Gastroesophageal sphincter (tissue), 4 donors: Measurements from ENCODE around the gene CLTC. TPM values are rescaled to one million over a fixed set of nuclear protein-coding genes. Genes with fewer than 3 reads are reported as not detected.

Experiments used
- ATAC-seq: fragments of 150-250 bp; one replicate; pipeline ENCODE4 v1.9.1; 2016; ENCODE audit warnings: mild to moderate bottlenecking, moderate library complexity
- H3K27ac ChIP-seq, 4 donors: fragments of 200-600 bp; sonication (generic) in 3 of 4; 1 replicate in 3 of 4; 2 replicates in 1 of 4; pipeline ENCODE4 v1.5.1; 2016 to 2019
- H3K27me3 ChIP-seq: fragments of 200-600 bp; sonication (generic); one replicate; pipeline ENCODE4 v1.5.1; 2019
- H3K36me3 ChIP-seq, 2 donors: fragments of 200-600 bp; sonication (generic); one replicate each; pipeline ENCODE4 v1.5.1; 2019; ENCODE audit warnings: control low read depth in 1 of 2
- H3K4me1 ChIP-seq, 3 donors: fragments of 200-600 bp; sonication (generic); 1 replicate in 2 of 3; 2 replicates in 1 of 3; pipeline ENCODE4 v1.5.1; 2016 to 2019; ENCODE audit warnings: control low read depth in 2 of 3
- H3K4me3 ChIP-seq, 2 donors: fragments of 200-600 bp; sonication (generic); one replicate each; pipeline ENCODE4 v1.5.1; 2019; ENCODE audit warnings: mild to moderate bottlenecking in 1 of 2, moderate library complexity in 1 of 2
- H3K9me3 ChIP-seq, 3 donors: fragments of 200-600 bp; sonication (generic); one replicate each; pipeline ENCODE4 v1.5.1; 2017 to 2019; ENCODE audit warnings: control low read depth in 2 of 3
- EP300 ChIP-seq: sonication (generic); formaldehyde crosslinking; IDR thresholded peaks from one replicate; pipeline ENCODE4 v1.6.1; 2017; ENCODE audit warnings: antibody characterized with exemption, mild to moderate bottlenecking
- POLR2A ChIP-seq, 2 donors: fragments of 450-650 bp; IDR thresholded peaks; one replicate each; pipeline ENCODE4 v1.6.1; 2017; ENCODE audit warnings: antibody characterized with exemption in 2 of 2, mild to moderate bottlenecking in 2 of 2, moderate library complexity in 1 of 2
- POLR2AphosphoS5 ChIP-seq: sonication (generic); formaldehyde crosslinking; IDR thresholded peaks from one replicate; pipeline ENCODE4 v1.6.1; 2017; ENCODE audit warnings: antibody characterized with exemption
- WGBS, 2 donors: methylation state at CpG; one replicate each; pipeline ENCODE4 v1.1.5; 2018; ENCODE audit warnings: low coverage in 1 of 2; 5-methylcytosine and 5-hydroxymethylcytosine counted together
- total RNA-seq, 4 donors: library from RNA; depleted of rRNA; stranded (reverse); fragments of >200 nt; gene quantifications; one replicate each; pipeline ENCODE4 v1.1.0, GENCODE V29; 2016
- TF ChIP-seq, protein P1 (sequence below), 4 experiments: fragments of 200-600 bp in 2 of 4; fragments of 450-650 bp in 2 of 4; sonication (generic) in 1 of 4; IDR thresholded peaks; one replicate each; pipeline ENCODE4 v1.5.1; 2017 to 2019; ENCODE audit warnings: antibody characterized with exemption in 4 of 4, mild to moderate bottlenecking in 2 of 4, moderate library complexity in 2 of 4

CLTC gene
- total RNA-seq, 4 donors from 2014 or later, result 290 to 342 (median 317) TPM

DNA sequence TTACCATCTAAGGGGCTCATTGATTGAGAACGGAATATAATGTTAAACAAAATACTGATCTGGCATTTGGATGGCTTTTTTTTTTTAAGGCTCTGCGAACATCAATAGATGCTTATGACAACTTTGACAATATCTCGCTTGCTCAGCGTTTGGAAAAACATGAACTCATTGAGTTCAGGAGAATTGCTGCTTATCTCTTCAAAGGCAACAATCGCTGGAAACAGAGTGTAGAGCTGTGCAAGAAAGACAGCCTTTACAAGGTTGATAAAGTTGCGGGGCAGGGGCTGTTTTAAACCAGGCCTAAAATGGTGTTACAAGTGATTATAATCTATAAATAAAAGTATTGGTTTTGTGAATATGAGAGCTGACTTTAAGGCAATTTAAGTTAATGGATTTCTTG is 65.3 kb downstream of the CLTC start:
- no peak for ATAC-seq
- H3K4me1 ChIP-seq, result peaks cover 0 to 25% (median 0%) of the 10 kb centered on the region in 3 donors
- no peaks in the 10 kb centered on the region for H3K27me3 ChIP-seq
- no peak overlapping the region for H3K27ac ChIP-seq
- H3K36me3 ChIP-seq, result peaks cover 28 to 92% of the 10 kb centered on the region in 2 donors
- TF ChIP-seq POLR2AphosphoS5 (no peak), POLR2A (IDR thresholded peaks at IDR 0.05) (no peak), EP300 (no peak)
- TF ChIP-seq, protein P1, sequence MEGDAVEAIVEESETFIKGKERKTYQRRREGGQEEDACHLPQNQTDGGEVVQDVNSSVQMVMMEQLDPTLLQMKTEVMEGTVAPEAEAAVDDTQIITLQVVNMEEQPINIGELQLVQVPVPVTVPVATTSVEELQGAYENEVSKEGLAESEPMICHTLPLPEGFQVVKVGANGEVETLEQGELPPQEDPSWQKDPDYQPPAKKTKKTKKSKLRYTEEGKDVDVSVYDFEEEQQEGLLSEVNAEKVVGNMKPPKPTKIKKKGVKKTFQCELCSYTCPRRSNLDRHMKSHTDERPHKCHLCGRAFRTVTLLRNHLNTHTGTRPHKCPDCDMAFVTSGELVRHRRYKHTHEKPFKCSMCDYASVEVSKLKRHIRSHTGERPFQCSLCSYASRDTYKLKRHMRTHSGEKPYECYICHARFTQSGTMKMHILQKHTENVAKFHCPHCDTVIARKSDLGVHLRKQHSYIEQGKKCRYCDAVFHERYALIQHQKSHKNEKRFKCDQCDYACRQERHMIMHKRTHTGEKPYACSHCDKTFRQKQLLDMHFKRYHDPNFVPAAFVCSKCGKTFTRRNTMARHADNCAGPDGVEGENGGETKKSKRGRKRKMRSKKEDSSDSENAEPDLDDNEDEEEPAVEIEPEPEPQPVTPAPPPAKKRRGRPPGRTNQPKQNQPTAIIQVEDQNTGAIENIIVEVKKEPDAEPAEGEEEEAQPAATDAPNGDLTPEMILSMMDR (IDR thresholded peaks at IDR 0.05), result no peak
- H3K4me3 ChIP-seq, result no peak overlapping the region
- 71 to 93% methylated on average over 5 to 6 of the region's 6 CpGs for WGBS, 2 donors
- no peaks in the 10 kb centered on the region for H3K9me3 ChIP-seq

DNA sequence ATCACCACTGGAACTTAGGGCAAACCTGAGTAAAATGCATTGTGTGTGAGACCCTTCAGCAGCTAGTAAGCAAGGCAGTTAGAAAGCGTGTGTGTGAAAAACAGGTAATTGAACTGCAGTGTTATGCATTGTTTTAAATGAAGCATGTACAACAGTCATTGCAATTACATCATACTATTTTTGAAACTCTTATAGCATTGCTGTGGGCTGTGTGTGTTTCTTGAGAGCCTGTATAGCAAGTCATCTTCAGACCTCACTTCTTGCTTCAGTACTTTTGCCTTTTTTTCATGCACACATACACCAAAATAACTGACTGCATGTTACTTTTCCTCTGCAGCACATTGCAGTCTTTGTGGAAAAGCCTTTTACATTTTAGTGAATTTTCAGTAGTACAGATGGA is 68.3 kb downstream of the CLTC start:
- Histone ChIP-seq H3K36me3 (peaks cover 13 to 92% of the 10 kb centered on the region in 2 donors), H3K27ac (peak overlapping the region in 1 of 4 donors; percentile 38), H3K4me1 (peaks cover 0 to 25% (median 0%) of the 10 kb centered on the region in 3 donors), H3K9me3 (no peaks in the 10 kb centered on the region), H3K27me3 (no peaks in the 10 kb centered on the region), H3K4me3 (no peak overlapping the region)
- WGBS, 2 donors, result 92% methylated on average over 1 of the region's 1 CpG; no CpG with 5 or more reads in 1 of the 2 donors
- no peak for ATAC-seq
- TF ChIP-seq POLR2AphosphoS5 (no peak), EP300 (no peak)
- TF ChIP-seq, protein P1 (IDR thresholded peaks at IDR 0.05), result no peak

DNA sequence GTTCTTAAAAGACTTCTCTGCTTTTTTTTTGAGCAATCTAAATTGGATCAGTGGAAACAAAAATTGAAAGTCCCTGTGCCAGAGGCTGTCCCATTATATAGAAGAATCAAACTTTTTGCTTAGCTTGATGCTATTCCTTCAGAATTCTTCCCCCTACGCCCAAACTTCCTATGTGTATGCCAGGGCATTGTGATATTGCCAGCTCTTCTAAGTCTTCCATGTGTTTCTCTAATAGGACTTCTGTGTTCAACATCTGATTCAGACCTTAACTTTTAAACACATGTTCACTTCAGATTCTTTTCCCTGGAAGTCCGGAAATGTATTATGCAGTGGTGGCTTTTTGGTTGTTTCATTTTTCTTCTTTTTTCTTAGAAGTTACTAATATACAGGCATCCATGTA is 68.8 kb downstream of the CLTC start:
- H3K4me1 ChIP-seq, result peaks cover 0 to 25% (median 0%) of the 10 kb centered on the region in 3 donors
- 50 to 73% methylated on average over 1 to 2 of the region's 2 CpGs for WGBS, 2 donors
- no peak for TF ChIP-seq EP300
- TF ChIP-seq, protein P1 (IDR thresholded peaks at IDR 0.05), result no peak
- no peak for TF ChIP-seq POLR2A (IDR thresholded peaks at IDR 0.05)
- TF ChIP-seq POLR2AphosphoS5, result no peak
- H3K27ac ChIP-seq, result no peak overlapping the region
- ATAC-seq, result no peak
- H3K27me3 ChIP-seq, result no peaks in the 10 kb centered on the region
- no peak overlapping the region for H3K4me3 ChIP-seq
- H3K9me3 ChIP-seq, result no peaks in the 10 kb centered on the region
- peaks cover 8 to 92% of the 10 kb centered on the region in 2 donors for H3K36me3 ChIP-seq

GRCh38 chr17:59693582-59693981 is 73.9 kb downstream of the CLTC start:
- TF ChIP-seq, protein P1 (IDR thresholded peaks at IDR 0.05), result no peak
- TF ChIP-seq POLR2AphosphoS5 (no peak), EP300 (no peak), POLR2A (IDR thresholded peaks at IDR 0.05) (no peak)
- no peak for ATAC-seq
- Histone ChIP-seq H3K4me3 (no peak overlapping the region), H3K36me3 (peaks cover 10 to 93% of the 10 kb centered on the region in 2 donors), H3K9me3 (no peaks in the 10 kb centered on the region), H3K4me1 (peaks cover 0 to under 1% (median 0%) of the 10 kb centered on the region in 3 donors), H3K27me3 (no peaks in the 10 kb centered on the region), H3K27ac (no peak overlapping the region)
- WGBS, 2 donors, result 82 to 88% methylated on average over 4 to 7 of the region's 7 CpGs

DNA sequence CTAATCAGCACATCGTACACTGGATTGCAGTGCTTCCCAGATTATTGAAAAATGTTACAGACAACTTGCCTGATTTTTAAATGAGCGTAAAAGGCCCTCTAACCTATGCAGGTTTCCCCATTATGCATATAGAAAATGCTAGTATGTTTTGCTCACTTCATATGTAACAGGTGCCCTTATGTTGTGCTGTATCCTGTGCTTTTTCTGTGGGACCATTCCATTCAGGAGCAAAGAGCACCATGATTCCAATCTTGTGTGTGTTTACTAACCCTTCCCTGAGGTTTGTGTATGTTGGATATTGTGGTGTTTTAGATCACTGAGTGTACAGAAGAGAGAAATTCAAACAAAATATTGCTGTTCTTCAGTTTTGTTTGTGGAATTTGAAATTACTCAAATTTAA is 74.6 kb downstream of the CLTC start:
- 75 to 79% methylated on average over 2 of the region's 2 CpGs for WGBS, 2 donors
- Histone ChIP-seq H3K9me3 (no peaks in the 10 kb centered on the region), H3K4me3 (no peak overlapping the region), H3K36me3 (peaks cover 10 to 100% of the 10 kb centered on the region in 2 donors), H3K4me1 (no peaks in the 10 kb centered on the region), H3K27ac (no peak overlapping the region), H3K27me3 (no peaks in the 10 kb centered on the region)
- TF ChIP-seq POLR2AphosphoS5 (no peak), EP300 (no peak), POLR2A (IDR thresholded peaks at IDR 0.05) (no peak)
- TF ChIP-seq, protein P1 (IDR thresholded peaks at IDR 0.05), result no peak
- no peak for ATAC-seq
